Caco-2 (cell line): ENCODE results near the gene DLG2. TPM values are rescaled to one million over a fixed set of nuclear protein-coding genes. Genes with fewer than 3 reads are reported as not detected.

ENCODE experiments used
- BruUV-seq: library from RNA; stranded (reverse); fragments of 400-500 nt; replicated peaks from 2 replicates; lab custom pipeline; 2021; lab: Mats Ljungman, UMichigan
- CTCF ChIA-PET: fragments of 300-600 bp; sonication (Branson Sonifier 250); formaldehyde crosslinking; loops from one replicate; lab custom pipeline; 2022; ENCODE audit warnings: antibody characterized with exemption; lab: Charles Lee
- POLR2A ChIA-PET: fragments of 300-600 bp; sonication (Branson Sonifier 250); formaldehyde crosslinking; loops from one replicate; lab custom pipeline; 2022; ENCODE audit warnings: antibody characterized with exemption; lab: Charles Lee
- DNase-seq, 2 experiments: peaks; one replicate each; pipeline versions ENCODE4 v3.0.0 to v3.0.0-alpha.2; 2020 to 2022
- H3K27me3 ChIP-seq: replicated peaks from 2 replicates; pipeline ENCODE4 v1.6.0; 2011; ENCODE audit warnings: low read length; ENCODE audit not compliant: control insufficient read depth, insufficient read depth
- H3K36me3 ChIP-seq: 2 replicates; pipeline ENCODE4 v1.5.1; 2011; ENCODE audit warnings: low read length; ENCODE audit not compliant: control insufficient read depth, insufficient read depth
- H3K4me1 ChIP-seq: fragments of 250-450 bp; sonication (Bioruptor Pico); 2 replicates; pipeline ENCODE4 v1.5.1; 2020; ENCODE audit warnings: mild to moderate bottlenecking
- H3K4me3 ChIP-seq: 2 replicates; pipeline ENCODE4 v1.5.1; 2011; ENCODE audit warnings: low read depth, mild to moderate bottlenecking, control low read depth, low read length
- H3K9me3 ChIP-seq: fragments of 250-450 bp; sonication (Bioruptor Pico); 2 replicates; pipeline ENCODE4 v1.5.1; 2020; ENCODE audit warnings: mild to moderate bottlenecking, moderate library complexity
- H3K27ac Mint-ChIP-seq: one replicate; pipeline ENCODE4 v1.8.0; 2022; ENCODE audit warnings: mixed read lengths; ENCODE audit not compliant: unreplicated experiment
- H3K27me3 Mint-ChIP-seq: one replicate; pipeline ENCODE4 v1.8.0; 2022; ENCODE audit warnings: mixed read lengths; ENCODE audit not compliant: insufficient read depth, unreplicated experiment
- H3K36me3 Mint-ChIP-seq: one replicate; pipeline ENCODE4 v1.8.0; 2022; ENCODE audit warnings: mild to moderate bottlenecking, mixed read lengths; ENCODE audit not compliant: insufficient read depth, unreplicated experiment
- H3K4me1 Mint-ChIP-seq: one replicate; pipeline ENCODE4 v1.8.0; 2022; ENCODE audit warnings: low read depth, mixed read lengths; ENCODE audit not compliant: unreplicated experiment
- H3K4me3 Mint-ChIP-seq: one replicate; pipeline ENCODE4 v1.8.0; 2022; ENCODE audit warnings: mild to moderate bottlenecking, moderate library complexity, mixed read lengths; ENCODE audit not compliant: unreplicated experiment
- H3K9me3 Mint-ChIP-seq: one replicate; pipeline ENCODE4 v1.8.0; 2022; ENCODE audit warnings: mixed read lengths; ENCODE audit not compliant: unreplicated experiment
- intact Hi-C: fragments of 100-400 bp; cut with micrococcal nuclease; formaldehyde crosslinking; loops from one replicate; pipeline ENCODE4 v1.10.0; 2022; ENCODE audit not compliant: unreplicated experiment
- total RNA-seq: library from RNA; stranded (reverse); gene quantifications from 2 replicates; pipeline ENCODE4 v1.2.3, GENCODE V29; 2022
- TF ChIP-seq, protein P1 (sequence below), 2 experiments: fragments of 200-600 bp in 1 of 2; IDR thresholded peaks; 1 replicate in 1 of 2; 2 replicates in 1 of 2; pipeline versions ENCODE4 v1.5.1 to v1.8.0; 2011 to 2022; ENCODE audit warnings: antibody characterized with exemption in 1 of 2, control low read depth in 1 of 2, inconsistent platforms in 1 of 2, low read depth in 1 of 2, low read length in 1 of 2, mild to moderate bottlenecking in 1 of 2, moderate library complexity in 1 of 2; ENCODE audit not compliant: insufficient read depth in 1 of 2, severe bottlenecking in 1 of 2, unreplicated experiment in 1 of 2

The DLG2 gene
- total RNA-seq, 1 experiment from 2014 or later, result 21.6 TPM

DNA sequence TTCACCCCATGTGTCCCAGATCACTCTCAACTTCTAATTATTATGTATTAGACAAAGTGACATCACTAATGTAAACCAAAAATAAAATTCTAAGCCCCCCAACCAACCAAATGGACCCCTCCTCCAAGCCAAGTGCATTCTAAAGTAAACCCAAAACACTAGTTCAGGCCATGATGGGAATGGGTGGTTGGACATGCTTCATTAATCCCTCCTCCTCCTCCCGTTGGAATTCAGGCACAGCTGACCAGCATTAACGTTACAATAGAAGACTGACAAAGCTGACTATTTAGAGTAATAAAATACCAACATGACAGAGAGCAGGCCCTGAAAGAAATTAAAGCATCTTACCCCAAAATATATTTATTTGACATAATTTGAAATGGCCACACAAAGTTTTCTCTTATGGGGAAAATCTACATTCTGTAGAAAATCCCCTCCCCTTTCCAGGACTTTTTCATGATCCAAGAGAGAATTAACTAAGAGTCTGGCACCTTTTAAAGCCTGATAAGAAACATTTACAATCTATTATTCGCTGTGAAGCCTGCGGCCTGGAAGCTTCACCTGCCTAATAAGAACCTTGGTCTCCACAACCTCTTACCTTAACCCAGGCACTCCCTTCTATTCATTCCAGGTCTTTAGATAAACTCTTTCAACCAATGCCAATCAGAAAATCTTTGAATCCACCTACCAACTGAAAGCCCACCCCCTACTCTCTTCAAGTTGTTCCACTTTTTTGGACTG, 1392.5 kb downstream of the DLG2 start:
- Mint-ChIP-seq H3K36me3 (no peaks in the 10 kb centered on the region), H3K4me3 (no peak overlapping the region), H3K9me3 (no peaks in the 10 kb centered on the region), H3K27ac (no peak overlapping the region), H3K4me1 (no peaks in the 10 kb centered on the region), H3K27me3 (peaks cover 13% of the 10 kb centered on the region)
- ChIA-PET CTCF (no interaction called here), POLR2A (no interaction called here)
- DNase-seq, result no peak
- H3K4me3 ChIP-seq, result no peak overlapping the region
- TF ChIP-seq, protein P1, sequence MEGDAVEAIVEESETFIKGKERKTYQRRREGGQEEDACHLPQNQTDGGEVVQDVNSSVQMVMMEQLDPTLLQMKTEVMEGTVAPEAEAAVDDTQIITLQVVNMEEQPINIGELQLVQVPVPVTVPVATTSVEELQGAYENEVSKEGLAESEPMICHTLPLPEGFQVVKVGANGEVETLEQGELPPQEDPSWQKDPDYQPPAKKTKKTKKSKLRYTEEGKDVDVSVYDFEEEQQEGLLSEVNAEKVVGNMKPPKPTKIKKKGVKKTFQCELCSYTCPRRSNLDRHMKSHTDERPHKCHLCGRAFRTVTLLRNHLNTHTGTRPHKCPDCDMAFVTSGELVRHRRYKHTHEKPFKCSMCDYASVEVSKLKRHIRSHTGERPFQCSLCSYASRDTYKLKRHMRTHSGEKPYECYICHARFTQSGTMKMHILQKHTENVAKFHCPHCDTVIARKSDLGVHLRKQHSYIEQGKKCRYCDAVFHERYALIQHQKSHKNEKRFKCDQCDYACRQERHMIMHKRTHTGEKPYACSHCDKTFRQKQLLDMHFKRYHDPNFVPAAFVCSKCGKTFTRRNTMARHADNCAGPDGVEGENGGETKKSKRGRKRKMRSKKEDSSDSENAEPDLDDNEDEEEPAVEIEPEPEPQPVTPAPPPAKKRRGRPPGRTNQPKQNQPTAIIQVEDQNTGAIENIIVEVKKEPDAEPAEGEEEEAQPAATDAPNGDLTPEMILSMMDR (IDR thresholded peaks at IDR 0.05; ENCODE audit: insufficient read depth in 1 of 2, low read depth in 1 of 2, low read length in 1 of 2, severe bottlenecking in 1 of 2, unreplicated experiment in 1 of 2), result no peak
- intact Hi-C loops, result no loop called here
- no peaks in the 10 kb centered on the region for H3K4me1 ChIP-seq
- no peaks in the 10 kb centered on the region for H3K36me3 ChIP-seq
- no TSS peak for BruUV-seq
- H3K27me3 ChIP-seq, result no peaks in the 10 kb centered on the region
- no peaks in the 10 kb centered on the region for H3K9me3 ChIP-seq

DNA sequence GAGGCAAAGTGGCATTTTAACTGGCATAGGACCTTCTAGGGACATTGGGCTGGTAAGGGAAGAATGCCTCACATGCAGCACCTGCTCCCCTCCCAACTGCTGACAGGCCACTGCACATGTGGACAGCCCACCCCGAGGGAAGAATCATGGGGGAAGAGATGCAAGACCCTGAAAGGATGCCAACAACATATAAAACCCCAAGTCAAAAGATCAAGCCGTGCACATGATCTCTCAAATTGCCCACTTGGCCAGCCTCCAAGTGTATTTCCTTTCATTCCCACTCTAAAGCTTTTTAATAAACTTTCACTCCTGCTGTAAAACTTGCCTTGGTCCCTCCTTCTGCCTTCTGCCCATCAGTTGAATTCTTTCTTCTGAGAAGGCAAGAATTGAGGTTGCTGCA, 1393.1 kb downstream of the DLG2 start:
- TF ChIP-seq, protein P1 (IDR thresholded peaks at IDR 0.05; ENCODE audit: insufficient read depth in 1 of 2, low read depth in 1 of 2, low read length in 1 of 2, severe bottlenecking in 1 of 2, unreplicated experiment in 1 of 2), result no peak
- CTCF ChIA-PET, result no interaction called here
- H3K36me3 ChIP-seq, result no peaks in the 10 kb centered on the region
- Mint-ChIP-seq H3K4me1 (no peaks in the 10 kb centered on the region), H3K36me3 (no peaks in the 10 kb centered on the region), H3K27me3 (peaks cover 13% of the 10 kb centered on the region), H3K27ac (no peak overlapping the region), H3K9me3 (no peaks in the 10 kb centered on the region), H3K4me3 (no peak overlapping the region)
- POLR2A ChIA-PET, result no interaction called here
- intact Hi-C loops, result no loop called here
- DNase-seq, result no peak
- H3K27me3 ChIP-seq, result no peaks in the 10 kb centered on the region
- H3K4me1 ChIP-seq, result no peaks in the 10 kb centered on the region
- H3K4me3 ChIP-seq, result no peak overlapping the region
- no peaks in the 10 kb centered on the region for H3K9me3 ChIP-seq
- no TSS peak for BruUV-seq

DNA sequence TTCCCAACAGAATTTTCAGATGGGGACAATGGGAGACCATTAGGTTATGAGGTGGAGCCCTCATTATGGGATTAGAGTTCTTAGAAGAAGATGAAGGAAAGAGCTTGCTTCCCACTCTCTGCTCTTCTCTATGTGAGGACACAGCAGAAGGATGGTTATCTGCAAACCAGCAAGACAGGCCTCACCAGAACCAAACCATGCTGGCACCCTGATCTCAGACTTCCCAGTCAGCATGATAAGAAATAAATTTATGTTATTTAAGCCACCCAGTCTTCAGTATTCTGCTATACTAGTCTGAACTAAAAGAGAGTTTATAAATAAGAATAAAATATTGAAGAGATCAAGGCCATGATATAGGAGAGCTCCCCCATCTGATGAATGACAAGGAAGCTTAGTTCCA, 1394.6 kb downstream of the DLG2 start:
- H3K27ac Mint-ChIP-seq, result no peak overlapping the region
- ChIA-PET POLR2A (no interaction called here), CTCF (no interaction called here)
- peaks cover 15% of the 10 kb centered on the region for H3K27me3 Mint-ChIP-seq
- Histone ChIP-seq H3K27me3 (no peaks in the 10 kb centered on the region), H3K36me3 (no peaks in the 10 kb centered on the region), H3K9me3 (no peaks in the 10 kb centered on the region), H3K4me3 (no peak overlapping the region), H3K4me1 (no peaks in the 10 kb centered on the region)
- H3K36me3 Mint-ChIP-seq, result no peaks in the 10 kb centered on the region
- no peaks in the 10 kb centered on the region for H3K4me1 Mint-ChIP-seq
- DNase-seq, result no peak
- H3K4me3 Mint-ChIP-seq, result no peak overlapping the region
- no TSS peak for BruUV-seq
- no peaks in the 10 kb centered on the region for H3K9me3 Mint-ChIP-seq
- intact Hi-C loops, result no loop called here
- TF ChIP-seq, protein P1 (IDR thresholded peaks at IDR 0.05; ENCODE audit: insufficient read depth in 1 of 2, low read depth in 1 of 2, low read length in 1 of 2, severe bottlenecking in 1 of 2, unreplicated experiment in 1 of 2), result no peak
